Naive thymus-derived CD4-positive, alpha-beta T cell (primary cell): ENCODE data around the gene CPT1B. TPM values are rescaled to one million over a fixed set of nuclear protein-coding genes. Genes with fewer than 3 reads are reported as not detected.

Source experiments
- ATAC-seq: fragments of 150-1000 bp; cut with Tn5 transposase; 2 replicates; pipeline ENCODE4 v1.10.0; 2021; ENCODE audit warnings: mild to moderate bottlenecking, moderate library complexity
- CTCF ChIA-PET: fragments of 350-600 bp; sonication (Branson Sonifier 250); formaldehyde crosslinking; loops from one replicate; lab custom pipeline; 2021; ENCODE audit warnings: antibody characterized with exemption; lab: Charles Lee
- POLR2A ChIA-PET: fragments of 350-600 bp; sonication (Branson Sonifier 250); formaldehyde crosslinking; loops from one replicate; lab custom pipeline; 2021; ENCODE audit warnings: antibody characterized with exemption, inconsistent platforms; lab: Charles Lee
- DNase-seq, 9 donors: peaks; one replicate each; pipeline versions ENCODE4 v3.0.0 to v3.0.0-alpha.2; 2020 to 2022; ENCODE audit warnings: mixed read lengths in 1 of 9
- H3K27ac ChIP-seq: one replicate; pipeline ENCODE4 v1.7.0; 2013; ENCODE audit warnings: mild to moderate bottlenecking, low read depth, low read length, moderate library complexity
- H3K27me3 ChIP-seq, 2 donors: one replicate each; pipeline ENCODE4 v1.7.0; 2013; ENCODE audit warnings: low read length in 2 of 2, mild to moderate bottlenecking in 2 of 2, moderate library complexity in 2 of 2; ENCODE audit not compliant: control insufficient read depth in 2 of 2, insufficient read depth in 2 of 2
- H3K36me3 ChIP-seq, 3 experiments: 1 replicate in 2 of 3; 2 replicates in 1 of 3; pipeline ENCODE4 v1.7.0; 2013; ENCODE audit warnings: low read length in 3 of 3, mild to moderate bottlenecking in 3 of 3, moderate library complexity in 1 of 3; ENCODE audit not compliant: insufficient read depth in 3 of 3, control insufficient read depth in 2 of 3
- H3K4me1 ChIP-seq, 2 donors: one replicate each; pipeline ENCODE4 v1.7.0; 2013; ENCODE audit warnings: low read length in 2 of 2, mild to moderate bottlenecking in 2 of 2, moderate library complexity in 1 of 2; ENCODE audit not compliant: control insufficient read depth in 2 of 2, insufficient read depth in 2 of 2
- H3K4me3 ChIP-seq: 2 replicates; pipeline ENCODE4 v1.7.0; 2013; ENCODE audit warnings: mild to moderate bottlenecking, low read length
- H3K9me3 ChIP-seq, 3 experiments: 1 replicate in 2 of 3; 2 replicates in 1 of 3; pipeline ENCODE4 v1.7.0; 2013; ENCODE audit warnings: low read length in 3 of 3; ENCODE audit not compliant: control insufficient read depth in 2 of 3
- H3K27ac Mint-ChIP-seq, 9 donors: one replicate each; pipeline ENCODE4 v1.8.0; 2020 to 2022; ENCODE audit warnings: mixed read lengths in 9 of 9, mild to moderate bottlenecking in 8 of 9, moderate library complexity in 5 of 9, inconsistent platforms in 2 of 9
- H3K27me3 Mint-ChIP-seq, 5 donors: one replicate each; pipeline ENCODE4 v1.8.0; 2021 to 2022; ENCODE audit warnings: mixed read lengths in 5 of 5, mild to moderate bottlenecking in 1 of 5
- H3K36me3 Mint-ChIP-seq, 5 donors: one replicate each; pipeline ENCODE4 v1.8.0; 2020 to 2022; ENCODE audit warnings: mixed read lengths in 5 of 5, mild to moderate bottlenecking in 3 of 5, inconsistent platforms in 1 of 5
- H3K4me1 Mint-ChIP-seq, 7 donors: one replicate each; pipeline ENCODE4 v1.8.0; 2020 to 2022; ENCODE audit warnings: mixed read lengths in 7 of 7, mild to moderate bottlenecking in 3 of 7, inconsistent platforms in 1 of 7
- H3K4me3 Mint-ChIP-seq, 10 donors: one replicate each; pipeline ENCODE4 v1.8.0; 2020 to 2022; ENCODE audit warnings: mild to moderate bottlenecking in 10 of 10, mixed read lengths in 10 of 10, moderate library complexity in 6 of 10, inconsistent platforms in 2 of 10
- H3K9me3 Mint-ChIP-seq, 11 donors: one replicate each; pipeline ENCODE4 v1.8.0; 2020 to 2022; ENCODE audit warnings: mixed read lengths in 11 of 11, mild to moderate bottlenecking in 4 of 11, inconsistent platforms in 1 of 11, moderate library complexity in 1 of 11
- intact Hi-C, 2 donors: fragments of 100-400 bp; cut with micrococcal nuclease; formaldehyde crosslinking; loops; one replicate each; pipeline ENCODE4 v1.15.1; 2023
- polyA plus RNA-seq, 2 donors: library from polyadenylated mRNA; unstranded; fragments of 300-500 nt; fragmentation: Illumina TruSeq; gene quantifications; one replicate each; pipeline ENCODE4 v1.2.3, GENCODE V29; 2021
- total RNA-seq, 6 experiments: library from RNA in 5 of 6; stranded (reverse) in 5 of 6; gene quantifications; 1 replicate in 5 of 6; 2 replicates in 1 of 6; pipeline ENCODE4 v1.2.3 and lab custom pipeline; 2021 to 2026

CPT1B gene
- total and polyA plus RNA-seq, 7 experiments from 2014 or later: 0.32 to 108 (median 64.8) TPM

- H3K4me3 Mint-ChIP-seq: no peak overlapping the region
- peaks cover 12 to 22% (median 16%) of the 10 kb centered on the region in 7 donors for H3K4me1 Mint-ChIP-seq
- ChIA-PET POLR2A (interaction anchor here (3.9 to 6.3 kb wide), 2 partner anchors 13 to 26 kb away, joined by 20 to 77 read pairs; partner anchors contain the start of genes SCO2 and TYMP), CTCF (interaction anchor here (1.4 kb wide), 1 partner anchor 28 kb away, joined by 5 read pairs; the partner anchor contains the start of gene SCO2)
- no peak overlapping the region for H3K27ac ChIP-seq
- H3K4me1 ChIP-seq: peaks cover 14 to 17% of the 10 kb centered on the region in 2 donors
- H3K27ac Mint-ChIP-seq: no peak overlapping the region
- H3K9me3 ChIP-seq: no peaks in the 10 kb centered on the region
- peaks cover 0 to 5% (median 0%) of the 10 kb centered on the region in 5 donors for H3K27me3 Mint-ChIP-seq
- H3K9me3 Mint-ChIP-seq: peaks cover 0 to 2% (median 0%) of the 10 kb centered on the region in 11 donors
- DNase-seq (no peak), ATAC-seq (no peak)
- H3K27me3 ChIP-seq: no peaks in the 10 kb centered on the region
- H3K36me3 ChIP-seq: no peaks in the 10 kb centered on the region
- H3K4me3 ChIP-seq: no peak overlapping the region
- peaks cover 0 to 10% (median 0%) of the 10 kb centered on the region in 5 donors for H3K36me3 Mint-ChIP-seq
- intact Hi-C loops: no loop called here
Measured at GRCh38 chr22:50553310-50553709, 24.9 kb downstream of the CPT1B start.

- peak overlapping the region in 6 of 9 donors; percentile 25 to 87 (median 70) for H3K27ac Mint-ChIP-seq
- POLR2A ChIA-PET: interaction anchor here (0.6 to 6.3 kb wide), 7 partner anchors 8 to 40 kb away, joined by 3 to 77 read pairs (median 5); partner anchors contain the start of genes SCO2, SYCE3 and TYMP
- CTCF ChIA-PET: interaction anchor here (0.7 to 4.3 kb wide), 5 partner anchors 9 to 70 kb away, joined by 3 to 31 read pairs (median 3); partner anchors contain the start of gene SCO2
Measured at GRCh38 chr22:50551160-50551752, 27.0 kb downstream of the CPT1B start.

GRCh38 chr22:50550395-50550794, 27.8 kb downstream of the CPT1B start:
- H3K27ac Mint-ChIP-seq: peak overlapping the region; percentile 8 to 89 (median 80)
- ATAC-seq (no peak), DNase-seq (no peak)
- Histone ChIP-seq H3K27ac (no peak overlapping the region), H3K9me3 (no peaks in the 10 kb centered on the region), H3K36me3 (no peaks in the 10 kb centered on the region), H3K4me3 (no peak overlapping the region), H3K27me3 (no peaks in the 10 kb centered on the region), H3K4me1 (peaks cover 18 to 30% of the 10 kb centered on the region in 2 donors)
- peaks cover 0 to 3% (median 0%) of the 10 kb centered on the region in 5 donors for H3K27me3 Mint-ChIP-seq
- intact Hi-C loops: no loop called here
- H3K4me3 Mint-ChIP-seq: peak overlapping the region; percentile 69 to 88 (median 82)
- H3K9me3 Mint-ChIP-seq: peaks cover 0 to 2% (median 0%) of the 10 kb centered on the region in 11 donors
- ChIA-PET POLR2A (interaction anchor here (0.7 to 6.3 kb wide), 9 partner anchors 9 to 70 kb away, joined by 3 to 77 read pairs (median 4); partner anchors contain the start of genes SCO2, SYCE3 and TYMP), CTCF (interaction anchor here (0.7 to 4.3 kb wide), 4 partner anchors 15 to 71 kb away, joined by 3 to 31 read pairs (median 3); partner anchors contain the start of gene SCO2)
- peaks cover 0 to 10% (median 0%) of the 10 kb centered on the region in 5 donors for H3K36me3 Mint-ChIP-seq
- peaks cover 20 to 30% (median 25%) of the 10 kb centered on the region in 7 donors for H3K4me1 Mint-ChIP-seq

More at GRCh38 chr22:50551160-50551752, 27.0 kb downstream of the CPT1B start:
- peaks cover 0 to 2% (median 0%) of the 10 kb centered on the region in 11 donors for H3K9me3 Mint-ChIP-seq
- Histone ChIP-seq H3K9me3 (no peaks in the 10 kb centered on the region), H3K4me3 (no peak overlapping the region), H3K27me3 (no peaks in the 10 kb centered on the region), H3K4me1 (peaks cover 14 to 22% of the 10 kb centered on the region in 2 donors), H3K36me3 (no peaks in the 10 kb centered on the region), H3K27ac (no peak overlapping the region)
- peaks cover 0 to 5% (median 0%) of the 10 kb centered on the region in 5 donors for H3K27me3 Mint-ChIP-seq
- DNase-seq (no peak), ATAC-seq (no peak)
- peak overlapping the region in 8 of 10 donors; percentile 32 to 88 (median 50) for H3K4me3 Mint-ChIP-seq
- intact Hi-C loops: no loop called here
- peaks cover 0 to 10% (median 0%) of the 10 kb centered on the region in 5 donors for H3K36me3 Mint-ChIP-seq
- peaks cover 16 to 22% (median 17%) of the 10 kb centered on the region in 7 donors for H3K4me1 Mint-ChIP-seq

GRCh38 chr22:50548921-50549790, 29.1 kb downstream of the CPT1B start:
- intact Hi-C loops: loop anchor here (1.0 kb wide), 4 partner anchors 10 to 71 kb away; partner anchors contain the start of genes CHKB (in 2 of the 2) and SYCE3 (in 1 of the 2)
- ChIA-PET POLR2A (interaction anchor here (0.7 to 6.3 kb wide), 16 partner anchors 9 to 90 kb away, joined by 3 to 77 read pairs (median 5); partner anchors contain the start of genes ARSA, SCO2, SYCE3 and TYMP), CTCF (interaction anchor here (1.0 to 4.3 kb wide), 7 partner anchors 10 to 305 kb away, joined by 3 to 31 read pairs (median 7); partner anchors contain the start of genes SCO2 and TUBGCP6)
- Histone ChIP-seq H3K27ac (peak overlapping the region; percentile 90), H3K4me3 (peak overlapping the region; percentile 69), H3K4me1 (peaks cover 30 to 42% of the 10 kb centered on the region in 2 donors), H3K36me3 (no peaks in the 10 kb centered on the region), H3K27me3 (no peaks in the 10 kb centered on the region), H3K9me3 (no peaks in the 10 kb centered on the region)
- peak overlapping the region; percentile 64 to 88 (median 82) for H3K4me3 Mint-ChIP-seq
- DNase-seq (no peak), ATAC-seq (peak; percentile 8)
- peaks cover 31 to 43% (median 33%) of the 10 kb centered on the region in 7 donors for H3K4me1 Mint-ChIP-seq
- H3K27ac Mint-ChIP-seq: peak overlapping the region; percentile 40 to 87 (median 84)
- H3K27me3 Mint-ChIP-seq: no peaks in the 10 kb centered on the region
- peaks cover 0 to 2% (median 0%) of the 10 kb centered on the region in 11 donors for H3K9me3 Mint-ChIP-seq
- peaks cover 0 to 10% (median 0%) of the 10 kb centered on the region in 5 donors for H3K36me3 Mint-ChIP-seq

- DNase-seq (peak in 8 of 9 donors; percentile 55 to 76 (median 68)), ATAC-seq (peak; percentile 65)
- no peaks in the 10 kb centered on the region for H3K27me3 ChIP-seq
- no peaks in the 10 kb centered on the region for H3K27me3 Mint-ChIP-seq
- POLR2A ChIA-PET: interaction anchor here (0.6 to 6.3 kb wide), 21 partner anchors 10 to 91 kb away, joined by 3 to 77 read pairs (median 5); partner anchors contain the start of genes ARSA, LMF2, NCAPH2 and SCO2
- no peaks in the 10 kb centered on the region for H3K36me3 ChIP-seq
- CTCF ChIA-PET: interaction anchor here (0.7 to 4.3 kb wide), 10 partner anchors 9 to 304 kb away, joined by 3 to 31 read pairs (median 4); partner anchors contain the start of genes SCO2 and TUBGCP6
- peak overlapping the region; percentile 90 for H3K27ac ChIP-seq
- peak overlapping the region; percentile 69 for H3K4me3 ChIP-seq
- H3K9me3 ChIP-seq: no peaks in the 10 kb centered on the region
- peaks cover 35 to 46% of the 10 kb centered on the region in 2 donors for H3K4me1 ChIP-seq
- intact Hi-C loops: loop anchor here (1.0 kb wide), 4 partner anchors 9 to 72 kb away; partner anchors contain the start of genes CHKB (in 2 of the 2) and SYCE3 (in 1 of the 2)
- peaks cover 0 to 10% (median 0%) of the 10 kb centered on the region in 5 donors for H3K36me3 Mint-ChIP-seq
- H3K9me3 Mint-ChIP-seq: peaks cover 0 to 2% (median 0%) of the 10 kb centered on the region in 11 donors
- peaks cover 31 to 43% (median 33%) of the 10 kb centered on the region in 7 donors for H3K4me1 Mint-ChIP-seq
- H3K27ac Mint-ChIP-seq: peak overlapping the region; percentile 62 to 92 (median 79)
- H3K4me3 Mint-ChIP-seq: peak overlapping the region; percentile 55 to 88 (median 68)
Measured at GRCh38 chr22:50548040-50548920, 29.9 kb downstream of the CPT1B start.
